ENCODE results near the gene SPATA12. TPM values are rescaled to one million over a fixed set of nuclear protein-coding genes. Genes with fewer than 3 reads are reported as not detected.

The SPATA12 gene
- 0.16 TPM in 1 of 2 replicates, not detected in the other for total RNA-seq (2022)
- Bru-seq, nascent RNA = percentile 32 among the genes with signal in this experiment
- BruChase-seq, experiment 1, labeled RNA remaining after a 2-hour chase = percentile 9 among the genes with signal in this experiment
- BruChase-seq, experiment 2, labeled RNA remaining after a 6-hour chase = percentile 10 among the genes with signal in this experiment
- long read RNA-seq = 0 reads

GRCh38 chr3:57060089-57060821, at the start of gene SPATA12:
Gene SPATA12 (plus strand): TSS chr3:57060664. CDS start chr3:57073695, 13,031 bp downstream.
- no peak for TF ChIP-seq CTCF (IDR thresholded peaks at IDR 0.05; ENCODE audit: insufficient read depth in 1 of 2, low read depth in 1 of 2, low read length in 1 of 2, severe bottlenecking in 1 of 2, unreplicated experiment in 1 of 2)
- no peaks in the 10 kb centered on the region for H3K27me3 ChIP-seq (replicated peaks; ENCODE audit: control insufficient read depth, insufficient read depth, low read length)
- Mint-ChIP-seq H3K4me1 (ENCODE audit: low read depth, unreplicated experiment) (peaks cover 27% of the 10 kb centered on the region), H3K4me3 (ENCODE audit: unreplicated experiment) (peak within 1 kb of the TSS; percentile 52), H3K27ac (ENCODE audit: unreplicated experiment) (peak within 1 kb of the TSS; percentile 87), H3K27me3 (ENCODE audit: insufficient read depth, unreplicated experiment) (no peaks in the 10 kb centered on the region), H3K9me3 (ENCODE audit: unreplicated experiment) (no peaks in the 10 kb centered on the region), H3K36me3 (ENCODE audit: insufficient read depth, unreplicated experiment) (no peaks in the 10 kb centered on the region)
- H3K9me3 ChIP-seq = no peaks in the 10 kb centered on the region
- ChIA-PET CTCF (interaction anchor here (0.6 to 1.0 kb wide), 2 partner anchors 358 to 407 kb away, joined by 3 read pairs; no protein-coding TSS in a partner anchor), POLR2A (interaction anchor here (0.6 kb wide), 2 partner anchors 62 to 418 kb away, joined by 3 to 4 read pairs; no protein-coding TSS in a partner anchor)
- BruUV-seq (replicated peaks) = no TSS peak
- H3K4me1 ChIP-seq = peaks cover 13% of the 10 kb centered on the region; the same call in 1 of the 2 replicates
- H3K4me3 ChIP-seq (ENCODE audit: low read depth, low read length) = no peak within 1 kb of the TSS
- intact Hi-C loops (cut with micrococcal nuclease; ENCODE audit: unreplicated experiment) = loop anchor here (5.0 kb wide), 1 partner anchor 63 kb away; no protein-coding TSS in a partner anchor
- peak; percentile 81 to 86 for DNase-seq
- no peaks in the 10 kb centered on the region for H3K36me3 ChIP-seq (ENCODE audit: control insufficient read depth, insufficient read depth, low read length)

GRCh38 chr3:57011022-57011421, 49.4 kb upstream of the SPATA12 start:
- ChIA-PET POLR2A (no interaction called here), CTCF (no interaction called here)
- H3K36me3 ChIP-seq (ENCODE audit: control insufficient read depth, insufficient read depth, low read length) = no peaks in the 10 kb centered on the region
- no peaks in the 10 kb centered on the region for H3K36me3 Mint-ChIP-seq (ENCODE audit: insufficient read depth, unreplicated experiment)
- H3K27me3 ChIP-seq (replicated peaks; ENCODE audit: control insufficient read depth, insufficient read depth, low read length) = no peaks in the 10 kb centered on the region
- intact Hi-C loops (cut with micrococcal nuclease; ENCODE audit: unreplicated experiment) = no loop called here
- no peaks in the 10 kb centered on the region for H3K27me3 Mint-ChIP-seq (ENCODE audit: insufficient read depth, unreplicated experiment)
- no peaks in the 10 kb centered on the region for H3K9me3 Mint-ChIP-seq (ENCODE audit: unreplicated experiment)
- H3K9me3 ChIP-seq = no peaks in the 10 kb centered on the region
- peaks cover 4% of the 10 kb centered on the region; the same call in 1 of the 2 replicates for H3K4me1 ChIP-seq
- no peak overlapping the region for H3K4me3 ChIP-seq (ENCODE audit: low read depth, low read length)
- peaks cover 6% of the 10 kb centered on the region for H3K4me1 Mint-ChIP-seq (ENCODE audit: low read depth, unreplicated experiment)
- no peak for TF ChIP-seq CTCF (IDR thresholded peaks at IDR 0.05; ENCODE audit: insufficient read depth in 1 of 2, low read depth in 1 of 2, low read length in 1 of 2, severe bottlenecking in 1 of 2, unreplicated experiment in 1 of 2)
- no TSS peak for BruUV-seq (replicated peaks)
- H3K4me3 Mint-ChIP-seq (ENCODE audit: unreplicated experiment) = no peak overlapping the region
- no peak overlapping the region for H3K27ac Mint-ChIP-seq (ENCODE audit: unreplicated experiment)
- no peak for DNase-seq

GRCh38 chr3:57012847-57013246, 47.6 kb upstream of the SPATA12 start:
- Mint-ChIP-seq H3K36me3 (ENCODE audit: insufficient read depth, unreplicated experiment) (no peaks in the 10 kb centered on the region), H3K4me1 (ENCODE audit: low read depth, unreplicated experiment) (peaks cover 6% of the 10 kb centered on the region), H3K27ac (ENCODE audit: unreplicated experiment) (no peak overlapping the region), H3K27me3 (ENCODE audit: insufficient read depth, unreplicated experiment) (no peaks in the 10 kb centered on the region), H3K9me3 (ENCODE audit: unreplicated experiment) (no peaks in the 10 kb centered on the region), H3K4me3 (ENCODE audit: unreplicated experiment) (no peak overlapping the region)
- no peak for TF ChIP-seq CTCF (IDR thresholded peaks at IDR 0.05; ENCODE audit: insufficient read depth in 1 of 2, low read depth in 1 of 2, low read length in 1 of 2, severe bottlenecking in 1 of 2, unreplicated experiment in 1 of 2)
- BruUV-seq (replicated peaks) = no TSS peak
- H3K9me3 ChIP-seq = no peaks in the 10 kb centered on the region
- no peaks in the 10 kb centered on the region for H3K27me3 ChIP-seq (replicated peaks; ENCODE audit: control insufficient read depth, insufficient read depth, low read length)
- no peaks in the 10 kb centered on the region for H3K36me3 ChIP-seq (ENCODE audit: control insufficient read depth, insufficient read depth, low read length)
- CTCF ChIA-PET = no interaction called here
- intact Hi-C loops (cut with micrococcal nuclease; ENCODE audit: unreplicated experiment) = no loop called here
- POLR2A ChIA-PET = no interaction called here
- H3K4me1 ChIP-seq = no peaks in the 10 kb centered on the region; the same call in 1 of the 2 replicates
- no peak overlapping the region for H3K4me3 ChIP-seq (ENCODE audit: low read depth, low read length)
- DNase-seq = no peak

All from Caco-2 (cell line).